ENCODE data around the gene GIGYF2.
A peak's percentile ranks its signal among the peaks of the same experiment; 100 is the strongest.

The GIGYF2 gene

DNA sequence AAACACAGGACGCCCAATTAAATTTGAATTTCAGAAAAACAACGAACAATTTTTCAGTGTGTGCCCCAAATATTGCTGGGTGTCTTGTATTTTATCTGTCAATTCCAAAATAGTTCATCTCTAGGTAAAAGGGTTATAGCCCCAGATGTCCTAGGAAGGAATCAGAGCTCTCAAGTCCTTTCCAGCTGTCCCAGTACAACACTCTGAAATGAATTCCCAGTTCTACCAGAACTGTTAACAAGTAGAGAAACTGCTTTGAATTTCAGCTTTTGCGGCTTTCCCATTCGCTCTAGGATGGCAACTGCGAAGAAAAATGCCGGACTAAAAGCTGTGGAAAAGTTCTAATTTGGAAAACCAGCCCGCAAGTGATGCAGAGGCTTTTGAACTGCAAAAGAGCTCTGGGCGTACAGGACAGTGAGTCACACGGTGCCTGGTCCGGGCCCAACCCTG, 497 bp upstream of the GIGYF2 start:
- H3K9ac ChIP-seq (ENCODE audit: low read length), result peak overlapping the region; percentile 56
- TF ChIP-seq, protein P1, sequence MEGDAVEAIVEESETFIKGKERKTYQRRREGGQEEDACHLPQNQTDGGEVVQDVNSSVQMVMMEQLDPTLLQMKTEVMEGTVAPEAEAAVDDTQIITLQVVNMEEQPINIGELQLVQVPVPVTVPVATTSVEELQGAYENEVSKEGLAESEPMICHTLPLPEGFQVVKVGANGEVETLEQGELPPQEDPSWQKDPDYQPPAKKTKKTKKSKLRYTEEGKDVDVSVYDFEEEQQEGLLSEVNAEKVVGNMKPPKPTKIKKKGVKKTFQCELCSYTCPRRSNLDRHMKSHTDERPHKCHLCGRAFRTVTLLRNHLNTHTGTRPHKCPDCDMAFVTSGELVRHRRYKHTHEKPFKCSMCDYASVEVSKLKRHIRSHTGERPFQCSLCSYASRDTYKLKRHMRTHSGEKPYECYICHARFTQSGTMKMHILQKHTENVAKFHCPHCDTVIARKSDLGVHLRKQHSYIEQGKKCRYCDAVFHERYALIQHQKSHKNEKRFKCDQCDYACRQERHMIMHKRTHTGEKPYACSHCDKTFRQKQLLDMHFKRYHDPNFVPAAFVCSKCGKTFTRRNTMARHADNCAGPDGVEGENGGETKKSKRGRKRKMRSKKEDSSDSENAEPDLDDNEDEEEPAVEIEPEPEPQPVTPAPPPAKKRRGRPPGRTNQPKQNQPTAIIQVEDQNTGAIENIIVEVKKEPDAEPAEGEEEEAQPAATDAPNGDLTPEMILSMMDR (IDR thresholded peaks at IDR 0.05; ENCODE audit: low read depth, low read length), result no peak
- TF ChIP-seq EZH2phosphoT487 (IDR thresholded peaks at IDR 0.05; ENCODE audit: low read depth), result no peak
- H3K27me3 ChIP-seq (ENCODE audit: low read depth, low read length), result no peaks in the 10 kb centered on the region
- peaks cover 12% of the 10 kb centered on the region for H3K36me3 ChIP-seq (replicated peaks; ENCODE audit: low read depth, low read length)
- peak overlapping the region; percentile 73 for H3K4me2 ChIP-seq (ENCODE audit: low read length)
- peak overlapping the region; percentile 95 for H2AFZ ChIP-seq (ENCODE audit: low read depth, low read length)
- H3K4me3 ChIP-seq (ENCODE audit: low read length), result peak overlapping the region; percentile 92
- H3K27ac ChIP-seq (ENCODE audit: low read length), result no peak overlapping the region
- H3K79me2 ChIP-seq (ENCODE audit: low read length), result peaks cover 43% of the 10 kb centered on the region
- peaks cover 9% of the 10 kb centered on the region; the same call in 1 of the 2 replicates for H4K20me1 ChIP-seq (ENCODE audit: insufficient read depth, low read length)
- H3K9me3 ChIP-seq (ENCODE audit: insufficient read depth, low read length), result no peaks in the 10 kb centered on the region
- peaks cover 17% of the 10 kb centered on the region for H3K4me1 ChIP-seq (ENCODE audit: low read length)

DNA sequence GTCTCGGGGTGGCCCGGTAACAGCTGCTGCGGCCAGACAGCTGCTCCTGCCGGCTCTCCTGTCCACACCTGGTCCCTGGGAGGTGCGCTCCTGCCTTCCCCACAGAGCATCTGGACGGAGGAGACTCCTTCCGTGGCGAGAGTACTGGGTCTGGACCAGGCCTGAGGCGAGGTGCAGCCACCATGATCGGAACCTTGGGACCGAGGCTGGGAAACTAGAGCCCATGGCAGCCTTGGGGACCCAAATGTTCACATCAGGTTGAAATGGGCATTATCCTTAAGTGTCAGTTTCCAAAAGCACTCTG, 628 bp downstream of the GIGYF2 start:
- peaks cover 17% of the 10 kb centered on the region for H3K4me1 ChIP-seq (ENCODE audit: low read length)
- peaks cover 54% of the 10 kb centered on the region for H3K79me2 ChIP-seq (ENCODE audit: low read length)
- no peak overlapping the region for H2AFZ ChIP-seq (ENCODE audit: low read depth, low read length)
- no peaks in the 10 kb centered on the region for H3K9me3 ChIP-seq (ENCODE audit: insufficient read depth, low read length)
- peak overlapping the region; percentile 22; the same call in 1 of the 2 replicates for H3K27ac ChIP-seq (ENCODE audit: low read length)
- H3K36me3 ChIP-seq (replicated peaks; ENCODE audit: low read depth, low read length), result peaks cover 12% of the 10 kb centered on the region
- H3K27me3 ChIP-seq (ENCODE audit: low read depth, low read length), result no peaks in the 10 kb centered on the region
- peak overlapping the region; percentile 83 for H3K9ac ChIP-seq (ENCODE audit: low read length)
- H4K20me1 ChIP-seq (ENCODE audit: insufficient read depth, low read length), result peaks cover 9% of the 10 kb centered on the region; the same call in 1 of the 2 replicates
- TF ChIP-seq, protein P1 (IDR thresholded peaks at IDR 0.05; ENCODE audit: low read depth, low read length), result no peak
- TF ChIP-seq EZH2phosphoT487 (IDR thresholded peaks at IDR 0.05; ENCODE audit: low read depth), result no peak
- peak overlapping the region; percentile 92 for H3K4me3 ChIP-seq (ENCODE audit: low read length)
- peak overlapping the region; percentile 86 for H3K4me2 ChIP-seq (ENCODE audit: low read length)

DNA sequence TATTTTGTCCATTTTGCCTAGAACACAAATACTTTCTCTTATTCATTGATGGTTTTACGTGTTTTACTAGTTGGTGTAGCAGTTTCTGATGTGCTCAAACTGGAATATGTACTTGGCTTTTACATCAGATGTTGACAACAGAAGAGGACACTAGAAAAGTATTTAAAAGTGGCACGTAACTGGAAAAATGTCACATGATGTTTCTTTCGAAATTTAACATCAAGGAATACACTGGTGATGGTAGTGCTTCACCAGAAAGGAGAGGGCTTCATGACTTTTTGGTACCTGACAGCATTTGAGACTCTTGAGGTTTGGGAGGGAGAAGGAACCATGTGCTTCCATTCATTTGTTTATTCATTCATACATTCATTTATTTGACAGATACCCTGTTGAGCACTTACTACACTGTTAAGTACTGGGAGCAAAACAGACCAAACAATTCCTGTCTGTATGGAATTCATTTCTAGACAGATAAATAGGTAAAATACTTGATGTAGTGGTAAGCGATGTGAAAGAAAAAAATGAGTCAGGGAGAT, 1.5 kb downstream of the GIGYF2 start:
- Histone ChIP-seq H3K9me3 (ENCODE audit: insufficient read depth, low read length) (no peaks in the 10 kb centered on the region), H3K9ac (ENCODE audit: low read length) (peak overlapping the region; percentile 83), H3K79me2 (ENCODE audit: low read length) (peaks cover 63% of the 10 kb centered on the region), H3K27me3 (ENCODE audit: low read depth, low read length) (no peaks in the 10 kb centered on the region), H3K27ac (ENCODE audit: low read length) (no peak overlapping the region), H2AFZ (ENCODE audit: low read depth, low read length) (no peak overlapping the region), H3K4me3 (ENCODE audit: low read length) (peak overlapping the region; percentile 92), H4K20me1 (ENCODE audit: insufficient read depth, low read length) (peaks cover 9% of the 10 kb centered on the region; the same call in 1 of the 2 replicates), H3K4me1 (ENCODE audit: low read length) (peaks cover 17% of the 10 kb centered on the region), H3K36me3 (replicated peaks; ENCODE audit: low read depth, low read length) (peaks cover 14% of the 10 kb centered on the region), H3K4me2 (ENCODE audit: low read length) (peak overlapping the region; percentile 86)
- TF ChIP-seq EZH2phosphoT487 (IDR thresholded peaks at IDR 0.05; ENCODE audit: low read depth), result no peak
- TF ChIP-seq, protein P1 (IDR thresholded peaks at IDR 0.05; ENCODE audit: low read depth, low read length), result no peak

DNA sequence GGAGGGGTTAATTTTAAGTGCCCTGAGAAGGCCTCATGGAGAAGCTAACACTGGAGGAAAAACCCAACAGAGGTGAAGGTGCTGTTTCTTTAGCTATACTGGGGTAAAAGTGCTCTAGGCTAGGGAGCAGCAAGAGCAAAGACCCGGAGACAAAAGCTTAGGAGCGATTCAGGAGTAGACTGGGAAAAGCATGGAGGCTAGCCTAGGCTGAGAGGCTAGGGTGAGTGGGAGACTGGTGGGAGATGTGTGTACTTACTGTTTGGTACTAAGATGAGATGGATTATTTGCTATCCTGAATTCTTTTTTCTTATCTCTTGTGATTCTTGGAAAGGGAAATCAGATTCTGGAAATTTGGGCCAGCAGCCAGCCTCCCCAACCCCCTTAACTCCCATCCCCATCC, 2.0 kb downstream of the GIGYF2 start:
- Histone ChIP-seq H3K36me3 (replicated peaks; ENCODE audit: low read depth, low read length) (peaks cover 18% of the 10 kb centered on the region), H3K27me3 (ENCODE audit: low read depth, low read length) (no peaks in the 10 kb centered on the region), H3K79me2 (ENCODE audit: low read length) (peaks cover 67% of the 10 kb centered on the region), H4K20me1 (ENCODE audit: insufficient read depth, low read length) (peaks cover 9% of the 10 kb centered on the region; the same call in 1 of the 2 replicates), H3K9me3 (ENCODE audit: insufficient read depth, low read length) (no peaks in the 10 kb centered on the region), H3K4me1 (ENCODE audit: low read length) (peaks cover 17% of the 10 kb centered on the region), H3K9ac (ENCODE audit: low read length) (peak overlapping the region; percentile 83; the same call in 1 of the 2 replicates), H3K27ac (ENCODE audit: low read length) (no peak overlapping the region), H3K4me2 (ENCODE audit: low read length) (peak overlapping the region; percentile 86), H3K4me3 (ENCODE audit: low read length) (peak overlapping the region; percentile 92), H2AFZ (ENCODE audit: low read depth, low read length) (no peak overlapping the region)
- no peak for TF ChIP-seq EZH2phosphoT487 (IDR thresholded peaks at IDR 0.05; ENCODE audit: low read depth)
- TF ChIP-seq, protein P1 (IDR thresholded peaks at IDR 0.05; ENCODE audit: low read depth, low read length), result no peak

Measured in OCI-LY3 (cell line).